OCI-M1 (cell line): ENCODE measurements around the gene TNIP1.
A peak's percentile ranks its signal among the peaks of the same experiment; 100 is the strongest.

Experiments used
- DNase-seq: peaks from one replicate; lab custom pipeline; 2025; lab: John Stamatoyannopoulos, UW

The TNIP1 gene

DNA sequence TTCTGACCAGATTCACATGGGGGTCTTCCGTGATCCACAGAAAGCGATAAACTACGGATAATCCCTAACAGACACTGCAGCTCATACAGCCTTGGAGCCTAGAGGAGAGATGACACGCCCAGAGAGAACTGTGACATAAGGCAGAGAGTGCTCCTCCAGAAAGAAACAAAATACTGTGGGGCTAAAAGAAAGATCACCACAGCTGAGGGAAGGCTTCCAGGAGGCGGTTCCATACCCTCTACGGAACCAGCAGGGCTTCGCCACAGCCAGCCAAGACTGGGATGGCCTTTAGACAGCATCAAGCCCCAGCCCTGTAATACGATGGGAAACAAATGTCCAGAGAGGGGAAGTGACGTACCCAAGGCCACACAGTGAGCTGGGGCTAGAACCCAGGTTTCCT is 41.2 kb downstream of the TNIP1 start:
- no peak for DNase-seq

DNA sequence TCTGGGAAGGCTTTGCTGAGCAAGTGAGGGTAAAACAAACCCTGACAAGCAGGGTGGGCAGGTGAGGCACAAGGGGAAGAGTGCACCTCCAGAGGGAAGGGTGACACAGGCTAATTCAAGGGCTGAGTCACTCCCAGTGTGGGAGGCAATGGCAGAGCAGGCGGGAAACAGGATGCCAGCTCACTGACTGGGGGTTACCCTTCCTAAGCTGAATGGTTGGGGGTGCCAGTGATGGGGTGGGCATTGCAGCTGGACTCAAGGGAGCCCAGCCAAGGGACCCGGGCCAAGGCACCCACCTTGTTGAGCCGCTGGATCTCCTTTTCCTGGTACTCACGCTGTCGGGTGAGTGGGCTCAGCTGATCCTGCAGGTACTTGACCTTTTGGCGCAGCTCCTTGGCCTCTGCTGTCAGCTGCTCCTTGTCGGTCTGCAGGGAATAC is 42.0 kb downstream of the TNIP1 start:
- no peak for DNase-seq

DNA sequence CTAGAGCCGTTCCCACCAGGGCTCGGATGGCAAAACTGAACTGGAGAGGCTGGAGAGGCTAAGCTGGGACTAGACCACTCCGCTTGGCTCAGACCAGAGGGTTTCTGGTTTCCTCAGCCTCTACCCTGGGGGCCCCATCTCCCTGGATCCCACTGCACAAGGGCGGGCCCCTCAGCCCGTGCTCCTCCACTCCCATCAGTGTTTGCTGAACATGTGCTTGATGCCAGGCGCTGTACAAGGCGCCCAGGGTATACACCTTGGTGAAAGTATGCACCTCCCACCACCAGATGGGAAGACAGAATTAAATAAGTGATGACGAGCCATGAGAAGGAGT is 42.5 kb downstream of the TNIP1 start:
- DNase-seq, result no peak

DNA sequence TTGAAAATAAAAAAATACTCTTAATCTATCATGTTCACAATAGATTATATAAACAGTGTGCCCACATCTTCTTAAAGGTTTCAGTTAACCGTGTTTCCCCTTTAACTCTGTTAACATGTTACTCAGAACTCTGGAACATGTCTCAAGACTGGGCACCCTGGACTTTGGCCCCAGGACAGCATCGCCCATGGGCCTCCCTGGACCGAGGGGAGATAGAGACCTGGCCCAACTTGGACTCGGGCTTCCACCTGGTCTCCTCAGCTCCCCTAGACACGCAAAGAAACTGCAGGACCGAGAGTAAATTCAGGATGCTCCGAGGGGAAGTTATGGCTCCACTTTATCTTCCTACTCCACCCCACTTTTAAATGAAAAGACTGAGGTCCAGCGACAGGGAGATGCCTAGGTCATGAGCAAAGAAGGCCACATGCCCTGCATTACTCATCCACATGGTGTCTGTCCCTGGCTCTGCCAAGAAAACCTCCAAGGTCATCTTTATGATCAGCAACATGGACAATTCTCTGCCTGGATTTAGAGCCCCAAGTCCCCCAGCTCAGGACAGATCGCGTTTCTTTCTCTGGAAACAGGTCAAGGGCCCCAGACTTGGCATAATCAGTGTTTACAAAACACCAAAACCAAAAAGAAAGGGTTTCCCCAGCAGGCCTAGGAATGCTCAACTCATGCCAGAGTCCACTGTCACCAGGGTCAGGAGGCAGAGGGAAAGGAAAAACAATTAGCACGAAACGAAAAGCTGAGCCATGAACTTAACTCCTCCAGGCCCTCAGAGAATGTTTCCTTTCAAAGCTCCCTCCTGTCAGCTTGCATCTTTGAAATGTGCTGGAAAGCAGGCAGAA is 43.0 kb downstream of the TNIP1 start:
- no peak for DNase-seq

DNA sequence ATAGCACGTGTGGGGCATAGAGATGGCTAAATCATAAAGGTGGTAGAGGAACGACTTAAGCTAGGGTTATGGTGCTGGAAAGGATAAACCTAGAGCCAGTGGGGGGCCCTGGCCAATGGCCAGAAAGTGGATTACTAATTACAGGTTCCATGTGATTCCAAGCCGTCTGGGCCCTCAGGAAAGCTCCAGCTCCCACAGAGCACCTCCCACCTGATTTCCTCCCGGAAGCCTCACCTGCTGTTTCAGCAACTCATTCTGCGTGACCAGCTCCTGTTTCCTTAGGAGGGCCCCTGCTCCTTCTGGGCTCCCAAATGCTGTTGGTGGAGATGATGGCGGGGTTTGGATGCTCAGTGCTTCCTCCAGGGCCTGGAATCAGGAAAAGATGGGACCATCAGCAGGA is 44.3 kb downstream of the TNIP1 start:
- DNase-seq, result no peak

DNA sequence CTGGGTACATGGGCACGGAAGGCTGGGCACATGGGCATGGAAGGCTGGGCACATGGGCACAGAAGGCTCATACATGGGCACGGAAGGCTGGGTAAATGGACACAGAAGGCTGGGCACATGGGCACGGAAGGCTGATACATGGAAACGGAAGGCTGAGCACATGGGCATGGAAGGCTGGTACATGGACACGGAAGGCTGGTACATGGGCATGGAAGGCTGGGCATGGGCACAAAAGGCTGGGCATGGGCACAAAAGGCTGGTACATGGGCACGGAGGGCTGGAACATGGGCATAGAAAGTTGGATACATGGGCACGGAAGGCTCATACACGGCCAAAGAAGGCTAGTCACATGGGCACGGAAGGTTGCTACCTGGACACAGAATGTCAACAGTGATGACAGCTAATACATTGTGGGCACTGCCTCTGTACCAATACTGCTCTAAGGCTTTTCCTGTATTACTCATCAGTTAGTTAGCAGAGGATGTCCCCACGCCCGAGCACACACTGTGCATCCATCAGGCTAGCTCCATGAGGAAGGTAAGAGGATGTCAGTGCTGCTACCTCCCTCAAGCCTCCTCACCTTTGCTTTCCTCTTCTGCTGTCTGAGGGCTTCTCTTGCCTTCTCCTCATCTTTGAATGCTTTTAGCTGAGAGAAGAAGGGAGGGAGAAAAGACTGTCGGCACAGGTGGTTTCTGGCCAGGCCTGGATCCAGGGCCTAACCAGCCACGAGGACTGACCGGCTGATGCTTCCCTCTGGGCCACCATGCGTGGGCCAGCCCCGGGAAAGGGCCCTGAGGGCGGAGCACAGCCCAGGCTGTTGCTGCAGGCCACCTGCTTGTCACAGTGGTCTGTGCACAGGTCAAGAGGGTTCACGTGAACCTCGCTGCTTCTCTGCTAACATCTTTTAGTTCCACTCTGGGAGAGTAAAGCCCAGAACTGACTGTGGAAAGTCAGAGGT is 46.1 kb downstream of the TNIP1 start:
- no peak for DNase-seq

DNA sequence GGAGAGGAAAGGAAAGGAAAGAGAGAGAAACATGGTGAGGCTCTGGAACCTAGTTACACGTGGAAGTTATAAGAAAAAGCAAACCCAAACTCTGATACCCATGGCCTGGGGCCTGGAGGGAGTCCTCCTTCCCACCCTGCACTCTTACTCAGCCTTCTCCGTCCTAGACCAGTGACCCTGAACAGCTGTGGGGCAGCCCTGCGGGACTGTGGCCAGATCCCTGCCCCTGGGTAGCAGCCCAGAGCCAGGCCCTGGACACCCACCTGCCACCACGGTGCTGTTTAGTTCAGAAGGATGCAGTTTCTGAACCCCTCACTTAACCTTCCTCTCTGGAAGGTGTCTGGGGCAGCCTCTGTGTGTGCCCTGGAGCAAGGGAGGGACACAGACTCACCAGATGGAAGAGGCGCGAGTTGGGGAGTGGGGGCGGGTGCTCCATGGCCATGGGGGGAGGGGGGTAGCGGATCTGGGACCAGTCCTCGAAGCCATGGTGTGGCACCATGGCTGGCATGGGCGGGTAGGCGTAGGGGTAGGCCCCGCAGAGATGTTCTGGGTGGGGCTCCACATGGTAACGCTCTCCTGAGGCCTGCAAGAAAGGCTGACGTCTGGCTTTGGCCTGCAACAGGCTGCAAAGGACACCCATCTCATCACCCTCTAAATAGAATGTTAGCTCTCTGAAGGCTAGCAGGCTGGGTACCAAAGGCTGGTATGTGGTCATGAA is 47.5 kb downstream of the TNIP1 start:
- DNase-seq, result no peak

DNA sequence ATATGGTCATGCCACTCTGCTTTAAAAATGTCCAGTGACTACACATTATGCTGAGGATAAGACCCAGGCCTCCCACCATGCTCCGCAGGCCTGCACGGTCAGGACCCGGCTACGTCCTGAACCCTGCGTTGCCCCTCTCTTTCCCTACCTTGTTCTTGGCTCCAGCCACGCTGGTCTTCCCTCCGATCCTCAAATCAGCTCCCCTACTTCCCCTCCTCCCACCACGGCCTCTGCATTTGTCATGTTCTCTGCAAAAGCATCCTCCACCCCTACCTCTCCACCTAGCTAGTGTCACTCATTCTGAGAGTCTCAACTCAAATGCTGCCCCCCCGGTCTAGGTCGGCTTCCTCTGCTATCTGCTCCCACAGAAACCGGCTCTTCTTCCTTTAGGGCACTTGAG is 49.3 kb downstream of the TNIP1 start:
- DNase-seq, result no peak

DNA sequence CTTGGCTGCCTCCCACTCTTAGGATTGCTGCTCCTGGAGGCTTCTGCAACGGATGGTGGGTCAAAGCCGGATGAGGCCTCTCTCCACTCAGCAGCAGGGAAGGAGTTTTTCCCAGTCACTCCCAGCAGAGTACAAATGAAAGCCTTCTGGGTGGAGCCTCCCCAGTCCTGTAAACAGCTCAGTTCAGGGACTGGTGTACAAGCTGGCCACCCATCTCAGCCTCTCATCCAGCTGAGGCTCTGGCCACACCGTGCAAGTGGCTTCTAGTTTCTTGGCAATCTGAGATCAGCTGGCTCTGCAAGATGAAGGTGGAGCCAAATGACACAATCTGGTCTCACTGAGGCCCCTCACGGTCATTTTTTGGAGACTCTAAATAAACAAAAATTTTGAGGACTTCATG is 50.5 kb downstream of the TNIP1 start:
- DNase-seq, result no peak

DNA sequence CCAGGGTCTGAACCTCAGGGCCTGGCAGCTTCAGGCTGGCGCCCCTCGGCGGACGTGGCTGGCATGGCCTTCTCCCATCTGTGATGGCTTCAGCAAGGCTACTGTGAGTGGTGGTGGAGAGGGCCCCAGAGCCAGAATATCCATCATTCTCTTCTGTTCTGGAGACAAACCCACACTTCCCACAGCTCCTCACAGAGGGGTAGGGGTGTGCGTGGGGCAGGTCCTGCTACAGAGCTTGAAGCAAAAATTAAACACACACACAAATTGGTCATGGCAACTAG is 50.8 kb downstream of the TNIP1 start:
- DNase-seq, result no peak

DNA sequence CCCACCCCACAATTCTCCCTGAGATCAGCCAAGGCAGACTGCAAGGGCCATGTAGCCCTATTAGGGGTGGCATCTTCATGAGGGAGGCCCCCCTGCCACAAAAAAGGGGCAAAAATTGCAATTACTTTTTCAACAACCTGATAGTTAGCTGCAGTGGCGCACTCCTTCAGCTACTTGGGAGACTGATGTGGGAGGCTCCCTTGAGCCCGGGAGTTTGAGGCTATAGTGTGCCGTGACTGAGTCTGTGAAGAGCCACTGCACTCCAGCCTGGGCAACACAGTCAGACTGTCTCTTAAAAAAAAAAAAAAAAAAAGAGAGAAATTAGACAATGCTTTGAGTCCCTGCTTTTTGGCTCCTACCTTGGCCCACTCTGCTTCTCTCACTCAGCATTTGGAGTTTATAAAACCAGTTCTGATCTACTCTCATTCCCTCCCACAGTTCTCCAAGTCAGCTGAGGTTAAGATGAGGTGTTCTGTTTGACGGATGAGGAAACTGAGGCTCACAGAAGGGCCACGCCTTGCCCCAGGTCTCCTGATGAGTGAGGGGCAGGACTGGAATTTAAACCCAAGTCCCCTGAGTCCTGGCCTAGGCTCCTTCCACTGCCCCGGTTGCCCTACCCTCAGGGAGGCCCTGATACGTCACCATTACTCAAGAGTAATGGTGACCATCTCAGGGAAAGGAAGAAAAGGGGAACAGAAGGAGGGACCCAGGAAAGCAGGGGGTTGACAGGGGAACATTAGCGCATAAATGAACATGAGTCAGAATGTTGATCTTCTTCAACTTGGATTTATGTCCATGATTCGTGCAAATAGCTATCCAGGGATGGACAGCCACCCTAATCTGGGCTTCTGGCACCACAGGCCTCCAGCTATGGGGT is 51.4 kb downstream of the TNIP1 start:
- DNase-seq, result no peak

DNA sequence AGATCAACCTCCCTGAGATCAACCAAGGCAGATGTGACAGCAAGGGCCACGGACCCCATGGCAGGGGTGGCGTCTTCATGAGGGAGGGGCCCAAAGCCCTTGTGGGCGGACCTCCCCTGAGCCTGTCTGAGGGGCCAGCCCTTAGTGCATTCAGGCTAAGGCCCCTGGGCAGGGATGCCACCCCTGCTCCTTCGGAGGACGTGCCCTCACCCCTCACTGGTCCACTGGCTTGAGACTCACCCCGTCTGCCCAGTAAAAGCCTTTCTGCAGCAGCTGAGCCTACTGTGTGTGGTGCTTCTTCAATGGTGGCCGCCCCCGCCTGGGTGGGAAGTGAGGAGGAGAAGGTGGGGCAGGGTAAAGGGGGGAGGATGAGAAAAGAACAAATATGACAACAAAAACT is 52.1 kb downstream of the TNIP1 start:
- DNase-seq, result no peak

DNA sequence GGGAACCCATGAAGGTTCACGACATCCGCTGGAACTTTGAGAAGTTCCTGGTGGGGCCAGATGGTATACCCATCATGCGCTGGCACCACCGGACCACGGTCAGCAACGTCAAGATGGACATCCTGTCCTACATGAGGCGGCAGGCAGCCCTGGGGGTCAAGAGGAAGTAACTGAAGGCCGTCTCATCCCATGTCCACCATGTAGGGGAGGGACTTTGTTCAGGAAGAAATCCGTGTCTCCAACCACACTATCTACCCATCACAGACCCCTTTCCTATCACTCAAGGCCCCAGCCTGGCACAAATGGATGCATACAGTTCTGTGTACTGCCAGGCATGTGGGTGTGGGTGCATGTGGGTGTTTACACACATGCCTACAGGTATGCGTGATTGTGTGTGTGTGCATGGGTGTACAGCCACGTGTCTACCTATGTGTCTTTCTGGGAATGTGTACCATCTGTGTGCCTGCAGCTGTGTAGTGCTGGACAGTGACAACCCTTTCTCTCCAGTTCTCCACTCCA is 52.8 kb downstream of the TNIP1 start:
- no peak for DNase-seq

DNA sequence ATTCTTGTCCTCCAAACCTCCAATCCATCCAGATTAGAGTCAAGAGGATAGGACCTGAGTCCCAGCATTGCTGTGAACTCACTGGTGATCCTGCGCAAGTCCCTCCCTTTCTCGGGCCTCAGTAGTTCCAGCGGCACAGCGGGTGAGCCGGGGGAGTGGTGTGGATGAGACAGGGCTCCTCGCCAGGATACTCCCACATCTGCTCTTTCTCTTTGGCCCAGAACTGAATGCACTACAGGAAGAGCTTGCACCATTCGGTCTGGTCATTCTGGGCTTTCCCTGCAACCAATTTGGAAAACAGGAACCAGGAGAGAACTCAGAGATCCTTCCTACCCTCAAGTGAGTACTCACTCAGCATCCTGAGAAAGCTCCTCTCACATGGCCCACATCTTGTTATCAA is 54.2 kb downstream of the TNIP1 start:
- DNase-seq, result no peak

DNA sequence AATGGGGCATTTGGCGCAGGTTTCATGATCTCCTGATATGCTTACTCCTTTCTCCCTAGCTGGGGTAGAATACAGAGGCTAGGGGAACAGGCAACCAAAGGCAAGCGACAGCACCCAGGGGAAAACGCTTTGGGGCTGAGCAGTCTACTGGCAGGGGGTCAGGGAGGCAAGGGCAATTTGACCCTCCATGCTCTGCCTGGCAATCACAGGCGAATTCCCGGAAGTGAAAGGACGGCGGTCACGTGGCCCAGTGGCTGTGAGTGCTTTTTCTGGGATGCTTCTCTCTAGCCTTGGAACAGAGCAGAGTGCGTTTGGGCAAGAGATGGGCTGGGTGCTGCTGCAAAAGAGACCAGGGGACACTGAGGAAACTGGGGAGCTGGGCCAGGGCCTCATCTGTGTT is 54.7 kb downstream of the TNIP1 start:
- DNase-seq, result no peak

DNA sequence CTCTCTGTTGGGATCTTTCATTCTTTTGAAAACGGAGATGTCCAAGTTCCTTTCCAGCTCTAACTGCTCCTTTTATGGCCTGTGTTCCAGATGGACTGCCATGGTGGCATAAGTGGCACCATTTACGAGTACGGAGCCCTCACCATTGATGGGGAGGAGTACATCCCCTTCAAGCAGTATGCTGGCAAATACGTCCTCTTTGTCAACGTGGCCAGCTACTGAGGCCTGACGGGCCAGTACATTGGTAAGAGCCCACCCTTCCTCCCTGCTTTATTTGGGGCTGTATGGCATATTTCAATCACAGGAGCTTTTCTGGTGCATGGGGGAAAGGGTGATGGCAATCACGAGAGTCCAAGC is 55.6 kb downstream of the TNIP1 start:
- no peak for DNase-seq

DNA sequence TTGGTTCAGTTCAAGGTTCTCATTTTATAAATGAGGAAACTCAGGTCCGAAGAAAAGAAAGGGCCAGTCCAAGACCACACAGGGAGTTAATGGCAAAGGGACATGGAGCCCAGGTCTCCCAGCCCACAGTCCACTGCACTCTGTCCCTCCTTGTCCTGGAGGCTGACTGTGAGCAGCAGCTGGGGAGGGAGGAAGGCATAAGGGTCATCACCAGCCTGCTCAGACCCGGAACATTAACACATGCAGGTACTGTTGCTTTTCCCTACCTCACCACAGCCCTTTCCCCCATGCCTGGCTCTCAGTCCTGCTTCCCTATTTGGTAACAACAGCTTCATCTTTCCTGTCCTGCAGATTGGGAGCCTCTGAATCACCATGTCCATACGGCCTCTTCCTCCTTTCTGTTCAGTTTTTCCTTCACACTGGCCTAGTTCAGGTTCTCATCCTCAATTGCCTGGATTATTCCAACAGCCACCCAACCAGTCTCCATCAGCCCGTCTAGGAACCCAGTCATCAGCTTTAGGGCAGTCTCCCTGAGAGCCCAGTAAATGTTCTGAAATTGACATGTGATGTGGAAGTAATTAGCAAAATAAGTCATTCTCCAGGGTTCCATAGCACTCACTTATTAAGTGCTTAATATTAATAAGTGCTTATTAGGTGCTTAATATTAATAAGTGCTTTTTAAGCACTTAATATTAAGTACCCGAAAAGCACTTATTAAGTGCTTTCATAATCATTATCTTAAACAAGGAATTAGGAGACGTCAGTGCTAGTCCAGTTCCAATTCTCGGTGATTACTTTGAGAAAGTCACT is 56.2 kb downstream of the TNIP1 start:
- no peak for DNase-seq

DNA sequence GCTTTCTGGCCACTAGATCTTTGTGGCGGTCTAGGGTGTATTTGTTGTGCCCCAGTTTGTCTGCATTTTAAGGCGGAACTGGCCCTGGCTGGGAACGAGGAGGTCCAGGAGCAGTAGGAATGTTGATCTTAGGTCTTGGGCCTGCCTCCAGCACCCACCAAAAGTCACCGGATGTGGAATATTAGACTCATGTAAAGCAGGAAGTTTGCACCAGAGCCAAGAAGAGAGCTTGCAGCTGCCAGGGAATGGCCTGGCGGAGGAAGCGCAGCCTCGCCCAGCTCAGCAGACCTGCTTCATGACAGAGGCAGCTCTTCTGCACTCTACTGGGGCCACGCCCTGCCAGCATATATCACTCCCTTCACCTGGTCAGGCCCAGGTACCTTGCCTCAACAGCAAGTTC is 57.2 kb downstream of the TNIP1 start:
- DNase-seq, result peak; percentile 36

DNA sequence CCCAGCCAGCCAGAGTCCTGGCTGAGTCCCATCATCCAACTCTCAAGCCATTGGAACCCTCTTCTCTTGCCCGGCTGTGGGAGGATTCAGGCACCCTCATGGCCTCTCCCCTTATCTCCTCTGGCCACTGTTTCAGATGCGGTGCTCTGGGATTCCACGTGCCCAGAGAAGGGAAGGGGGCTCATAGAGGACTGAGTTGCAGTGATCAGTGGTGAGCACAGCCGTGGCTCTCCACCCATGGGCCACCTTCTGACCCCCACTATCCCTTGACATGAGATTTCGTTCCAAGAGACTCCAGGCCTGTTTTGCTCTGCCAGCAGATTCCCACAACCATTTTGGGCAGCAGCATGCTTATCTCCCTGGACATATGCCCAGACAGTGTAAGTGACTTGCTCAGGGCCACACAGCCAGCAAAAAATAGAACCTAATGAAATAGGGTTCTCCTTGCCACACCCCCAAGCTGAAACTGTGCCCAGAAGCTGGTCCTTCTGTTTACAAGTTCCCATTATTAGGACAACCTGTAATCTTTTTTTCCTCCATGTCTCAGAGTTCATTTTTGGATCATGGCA is 57.7 kb downstream of the TNIP1 start:
- peak; percentile 78 for DNase-seq

DNA sequence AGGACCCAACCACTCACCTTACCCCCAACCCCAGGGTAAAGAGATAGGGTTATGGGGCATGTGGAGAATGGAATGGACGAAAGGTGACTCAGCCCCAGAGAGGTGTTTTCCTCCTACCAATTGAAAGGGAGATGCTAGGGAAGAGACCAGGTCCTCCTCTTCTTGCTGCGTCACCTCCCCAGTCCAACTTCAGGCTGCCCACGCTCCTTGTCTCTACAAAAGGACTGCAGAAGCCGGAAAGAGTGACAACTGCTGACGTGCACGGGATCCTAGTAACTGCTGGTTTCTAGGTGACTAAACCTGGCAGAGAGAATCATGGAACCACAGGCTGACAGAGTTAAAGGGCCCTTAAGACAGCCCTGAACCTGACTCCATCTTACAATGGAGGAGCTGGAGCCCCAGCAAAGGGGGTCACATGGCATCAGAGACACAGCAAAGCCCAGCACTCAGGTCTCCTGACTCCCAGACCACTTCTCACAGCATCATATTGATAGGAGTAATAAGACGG is 58.3 kb downstream of the TNIP1 start:
- DNase-seq, result no peak
